Measurements from ENCODE around the gene EXOC6B. TPM values are rescaled to one million over a fixed set of nuclear protein-coding genes. Genes with fewer than 3 reads are reported as not detected.

The EXOC6B gene
- total RNA-seq, 1 donor from 2014 or later, result 37.4 TPM

DNA sequence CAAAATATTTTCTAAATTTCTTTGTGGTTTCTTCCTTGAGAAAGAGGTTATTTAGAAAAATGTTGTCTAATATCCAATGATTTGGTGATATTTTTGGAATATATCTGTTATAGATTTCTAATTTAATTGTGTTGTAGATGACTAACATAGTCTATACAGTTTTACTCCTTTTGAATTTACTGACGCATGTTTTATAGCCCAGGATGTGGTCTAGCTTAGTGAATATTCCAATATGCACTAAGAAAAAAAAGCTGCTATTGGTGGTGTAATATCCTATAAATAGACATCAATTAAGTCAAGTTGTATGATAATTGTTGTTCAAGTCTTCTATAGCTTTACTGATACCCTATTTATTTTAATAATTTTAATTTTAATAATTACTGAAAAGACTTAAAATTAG lies 437.6 kb downstream of the EXOC6B start:
- DNase-seq (ENCODE audit: low spot score), result no peak

DNA sequence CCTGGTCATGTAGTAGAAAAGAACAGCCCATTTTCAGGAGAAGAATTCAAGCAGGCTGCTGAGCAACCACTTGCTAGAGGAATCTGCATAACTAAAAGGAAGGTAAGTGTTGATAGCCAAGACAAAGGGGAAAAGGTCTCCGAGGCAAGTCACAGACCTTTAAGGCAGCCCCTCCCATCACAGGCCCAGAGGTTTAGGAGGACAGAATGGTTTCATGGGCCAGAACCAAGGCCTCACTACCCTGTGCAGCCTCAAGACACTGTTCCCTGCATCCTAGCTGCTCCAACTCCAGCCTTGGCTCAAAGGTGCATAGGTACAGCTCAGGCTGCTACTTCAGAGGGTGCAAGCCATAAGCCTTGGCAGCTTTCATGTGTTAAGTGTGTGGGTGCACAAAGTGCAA lies 439.5 kb downstream of the EXOC6B start:
- DNase-seq (ENCODE audit: low spot score), result no peak

DNA sequence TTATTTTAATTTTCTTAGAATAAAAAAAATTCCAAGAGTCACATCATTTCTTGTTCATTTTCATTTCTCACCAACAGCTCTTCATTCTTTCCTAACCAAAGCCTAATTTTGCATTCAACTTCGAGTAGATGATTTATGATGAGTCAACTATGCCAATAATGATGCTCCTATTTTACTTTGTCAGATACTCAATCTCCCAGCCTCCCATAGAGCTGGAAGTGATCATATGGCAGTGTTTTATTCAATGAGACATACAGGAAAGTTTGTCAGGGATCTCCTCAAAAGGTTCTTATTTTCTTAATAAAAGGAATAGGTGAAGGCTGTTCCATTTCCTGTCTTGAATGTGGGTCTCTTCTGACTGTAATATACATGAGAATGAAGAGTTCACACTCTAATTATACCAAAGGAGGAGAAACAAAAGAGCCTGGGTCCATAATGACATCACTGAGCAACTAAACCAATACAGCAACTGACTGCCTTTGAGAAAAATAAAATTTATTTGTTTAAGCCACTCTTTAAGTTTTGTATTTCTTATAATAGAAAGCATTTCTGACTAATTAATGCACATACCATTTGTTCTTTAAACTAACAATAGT lies 447.0 kb downstream of the EXOC6B start:
- no peak for DNase-seq (ENCODE audit: low spot score)

DNA sequence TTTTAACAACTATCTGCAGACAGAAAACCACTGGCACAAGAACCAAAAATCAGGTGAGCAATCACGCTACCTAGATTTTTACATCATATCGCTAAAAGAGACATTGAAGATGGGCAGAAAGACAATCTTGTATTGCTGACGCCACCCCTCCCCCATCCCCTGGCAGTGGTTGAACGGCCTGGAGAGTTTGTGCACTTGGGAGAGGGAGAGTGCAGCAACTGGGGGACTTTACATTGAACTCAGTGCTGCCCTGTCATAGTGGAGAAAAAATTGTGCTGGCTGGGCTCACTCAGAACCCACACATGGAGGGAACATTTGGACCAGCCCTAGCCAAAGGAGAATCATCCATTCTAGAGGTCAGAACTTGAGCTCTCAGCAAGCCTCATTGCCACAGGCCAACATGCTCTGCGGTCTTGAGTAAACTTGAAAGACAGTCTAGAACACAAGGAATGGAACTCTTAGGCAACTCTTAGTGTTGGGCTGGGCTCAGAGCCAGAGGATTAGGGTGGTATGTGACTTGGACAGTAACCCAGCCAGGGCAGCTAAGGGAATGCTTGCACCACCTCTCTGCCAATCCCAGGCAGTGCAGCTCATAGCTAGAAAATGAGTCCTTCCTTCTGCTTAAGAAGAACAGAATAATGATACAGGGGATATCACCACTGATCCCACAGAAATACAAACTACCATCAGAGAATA lies 458.2 kb downstream of the EXOC6B start:
- no peak for DNase-seq (ENCODE audit: low spot score)

DNA sequence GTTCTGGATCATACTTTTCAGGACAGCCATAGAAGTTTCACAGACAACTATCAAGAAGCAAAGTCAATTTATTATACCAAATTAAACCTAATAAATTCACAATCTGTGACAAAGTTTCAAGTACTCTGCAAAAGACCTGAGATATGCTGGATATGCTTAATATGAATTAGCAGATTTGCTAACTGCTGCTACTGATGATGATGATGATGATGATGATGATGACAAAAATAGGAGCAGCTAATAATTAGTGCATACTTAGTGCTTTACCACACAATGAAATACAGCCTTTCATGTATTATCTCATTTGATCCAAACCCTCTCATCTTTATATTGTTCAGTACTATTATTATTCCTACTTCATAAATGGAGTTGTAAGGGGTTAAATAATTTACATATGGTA lies 462.4 kb downstream of the EXOC6B start:
- DNase-seq (ENCODE audit: low spot score), result no peak

DNA sequence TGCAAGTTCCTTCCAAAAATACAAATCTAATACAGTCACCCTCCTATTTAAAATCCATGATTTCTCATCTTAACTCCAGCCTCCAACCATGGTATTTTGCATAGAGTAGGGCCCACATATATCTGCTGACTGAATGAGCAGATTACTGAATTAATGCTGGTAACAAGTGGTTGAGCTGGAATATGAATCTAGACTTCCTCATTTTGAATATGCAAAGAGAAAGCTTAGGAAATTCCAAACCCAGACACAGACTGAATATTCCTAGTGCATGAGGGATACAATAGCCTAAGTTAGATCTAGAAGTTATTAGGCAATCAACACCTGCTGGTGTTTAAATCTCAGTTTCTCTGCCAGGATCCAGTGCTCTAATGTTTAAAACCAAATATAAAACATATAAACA lies 463.1 kb downstream of the EXOC6B start:
- no peak for DNase-seq (ENCODE audit: low spot score)

DNA sequence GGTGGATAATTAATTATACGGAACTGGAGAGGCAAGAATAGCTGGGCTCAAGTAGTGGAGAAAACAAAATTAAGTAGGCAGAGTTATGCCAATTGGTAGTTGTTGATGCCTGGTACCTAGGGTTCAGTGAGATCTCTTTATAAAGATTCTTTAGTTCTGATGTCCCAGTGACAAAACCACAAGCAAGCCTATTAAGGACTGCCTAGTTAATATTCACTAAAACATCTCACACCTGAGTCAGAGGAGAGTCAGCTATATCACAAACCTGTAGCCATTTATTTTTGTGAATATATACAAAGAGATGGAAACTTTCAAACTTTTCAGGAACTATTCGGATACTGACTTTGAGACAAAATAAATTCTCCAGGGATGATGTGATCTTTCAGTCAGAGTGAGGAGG lies 464.3 kb downstream of the EXOC6B start:
- DNase-seq (ENCODE audit: low spot score), result no peak

DNA sequence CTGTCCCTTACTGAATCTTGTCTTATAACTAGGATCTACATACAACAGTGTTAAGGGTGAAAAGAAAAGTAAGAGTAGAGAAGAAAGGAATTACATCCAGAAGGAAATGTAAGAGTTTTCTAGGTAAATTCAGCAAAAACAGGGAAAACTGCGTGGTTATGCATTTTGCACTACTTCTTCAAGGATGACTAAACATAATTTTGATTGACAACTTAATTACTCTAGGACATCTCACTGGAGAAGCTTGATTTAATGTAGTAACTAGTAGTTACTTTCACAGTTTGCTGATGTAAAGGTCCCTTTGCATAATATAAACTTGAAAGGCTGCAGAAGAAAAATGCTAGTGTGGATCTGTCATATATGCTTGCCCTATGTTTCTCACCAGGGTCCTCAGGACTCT lies 464.8 kb downstream of the EXOC6B start:
- no peak for DNase-seq (ENCODE audit: low spot score)

DNA sequence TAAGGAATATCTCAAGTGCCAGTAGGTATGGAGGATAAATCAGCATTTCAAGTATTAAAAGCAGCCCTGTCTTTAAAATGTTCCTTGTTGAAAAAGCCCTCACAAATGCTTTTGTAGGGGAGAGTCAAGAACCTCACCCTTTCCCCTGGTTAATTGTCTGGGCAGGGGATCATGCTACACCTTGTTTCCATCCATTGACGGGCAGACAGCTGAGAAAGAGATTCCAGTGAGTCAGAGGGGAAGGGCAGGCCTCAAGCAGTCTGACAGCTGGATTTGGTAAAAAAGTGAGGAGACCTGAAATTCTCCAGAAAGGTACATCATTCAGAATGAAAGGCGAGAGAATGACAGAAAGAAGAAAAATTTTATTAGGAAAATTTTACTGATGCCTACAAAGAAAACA lies 475.0 kb downstream of the EXOC6B start:
- DNase-seq (ENCODE audit: low spot score), result no peak

DNA sequence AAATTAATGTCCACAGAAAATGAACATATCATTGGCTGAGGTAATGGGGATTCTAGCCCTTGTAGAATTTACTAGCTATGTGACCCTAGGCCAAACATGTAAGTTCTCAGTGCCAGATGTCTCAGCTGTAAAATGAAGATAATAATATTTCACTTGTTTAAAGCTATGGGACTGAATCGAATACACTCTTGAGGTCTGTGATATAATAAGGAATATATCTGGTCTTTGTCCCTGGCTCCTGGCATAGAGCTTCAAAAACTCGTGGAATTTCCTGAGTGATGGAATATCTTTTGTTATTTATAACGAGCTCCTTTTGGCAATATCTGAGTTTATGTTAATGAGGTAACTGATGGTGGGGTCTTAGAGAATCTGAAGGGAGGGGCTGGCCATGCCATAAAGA lies 476.8 kb downstream of the EXOC6B start:
- DNase-seq (ENCODE audit: low spot score), result no peak

DNA sequence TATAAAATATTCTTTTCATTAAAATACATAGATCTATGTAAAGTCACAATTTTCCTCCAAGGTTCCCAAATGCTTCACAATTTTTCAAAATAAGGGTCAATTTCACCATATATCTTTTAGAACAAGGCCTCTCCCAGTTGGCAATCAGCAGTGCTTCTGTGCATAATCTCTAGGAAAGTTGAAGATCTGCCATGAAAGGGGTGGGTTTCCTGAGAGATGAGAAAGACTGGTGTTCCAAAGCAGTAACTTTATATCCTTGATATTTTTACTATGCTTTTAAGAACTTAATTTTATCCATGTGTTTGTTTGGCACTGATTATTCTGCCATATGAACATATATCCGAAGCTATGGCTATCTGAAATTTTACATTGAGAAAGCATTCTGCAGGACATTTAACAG lies 478.8 kb downstream of the EXOC6B start:
- DNase-seq (ENCODE audit: low spot score), result no peak

DNA sequence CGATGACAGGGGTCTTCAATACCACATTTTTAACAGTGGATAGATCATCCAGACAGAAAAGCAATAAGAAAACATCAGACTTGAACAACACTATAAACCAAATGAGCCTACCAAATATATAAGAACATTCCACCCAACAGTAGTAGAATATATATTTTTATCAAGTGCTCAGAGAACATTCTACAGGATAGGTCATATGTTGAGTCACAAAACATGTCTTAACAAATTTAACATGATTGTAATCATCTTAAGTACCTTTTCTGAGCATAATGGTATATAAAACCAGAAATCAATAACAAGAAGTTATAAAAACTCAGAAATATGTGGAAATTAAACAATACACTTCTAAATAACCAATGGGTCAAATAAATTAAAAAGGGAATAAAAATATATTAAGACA lies 484.2 kb downstream of the EXOC6B start:
- DNase-seq (ENCODE audit: low spot score), result no peak

DNA sequence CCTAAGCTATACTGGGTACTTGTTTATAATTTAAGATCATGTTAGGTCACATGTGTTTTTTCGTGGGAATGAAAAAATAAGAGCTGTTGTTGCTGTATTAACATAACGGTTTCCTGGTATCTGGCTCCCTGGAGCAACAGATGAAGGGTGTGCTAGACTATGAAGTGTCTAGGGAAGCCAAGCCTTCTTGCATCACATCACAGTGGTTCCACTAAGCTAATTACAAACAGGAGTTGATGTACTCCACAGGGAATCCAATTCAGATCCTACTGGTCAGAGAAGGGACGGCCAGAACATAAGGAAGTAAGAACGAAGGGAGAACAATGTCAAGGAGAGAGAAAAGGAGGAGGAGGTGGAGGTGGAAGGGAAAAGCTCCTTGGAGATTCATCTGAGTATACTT lies 485.2 kb downstream of the EXOC6B start:
- DNase-seq (ENCODE audit: low spot score), result no peak

DNA sequence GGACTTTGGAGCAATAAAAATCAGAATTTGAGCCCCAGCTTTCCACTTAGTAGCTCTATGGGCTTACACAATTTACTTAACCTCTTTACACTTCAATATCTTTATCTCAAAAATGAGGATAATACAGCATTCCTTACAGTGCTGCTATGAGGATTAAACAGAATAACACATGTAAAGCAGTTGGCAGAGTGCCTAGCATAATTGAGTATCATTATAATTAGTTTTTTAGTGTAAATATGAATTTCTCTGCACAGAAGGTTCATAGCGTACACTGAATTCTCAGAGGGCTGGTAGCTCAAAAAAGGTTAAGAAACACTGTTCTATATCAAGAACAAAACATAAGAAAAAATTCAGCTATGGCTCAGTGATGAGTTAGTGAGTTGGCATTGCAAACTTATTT lies 487.8 kb downstream of the EXOC6B start:
- DNase-seq (ENCODE audit: low spot score), result no peak

DNA sequence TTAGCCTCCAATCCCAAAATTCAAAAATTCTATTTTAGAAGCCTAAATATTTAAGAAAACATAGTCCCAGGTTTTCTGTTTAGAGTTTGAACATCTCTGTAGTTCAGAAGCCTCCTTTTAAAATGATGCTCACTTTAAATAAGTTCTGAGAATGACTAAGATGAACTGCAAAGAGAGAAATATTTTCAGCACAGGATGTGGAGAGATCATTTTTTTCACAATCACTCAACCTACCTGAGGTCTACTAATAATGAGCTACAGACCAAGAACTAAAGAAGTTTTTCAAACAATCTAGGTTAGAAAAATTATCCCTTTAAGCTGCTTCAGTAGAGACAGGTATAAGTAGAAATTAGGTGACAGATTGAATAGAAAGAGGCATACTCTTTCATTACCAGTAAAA lies 493.1 kb downstream of the EXOC6B start:
- DNase-seq (ENCODE audit: low spot score), result no peak

DNA sequence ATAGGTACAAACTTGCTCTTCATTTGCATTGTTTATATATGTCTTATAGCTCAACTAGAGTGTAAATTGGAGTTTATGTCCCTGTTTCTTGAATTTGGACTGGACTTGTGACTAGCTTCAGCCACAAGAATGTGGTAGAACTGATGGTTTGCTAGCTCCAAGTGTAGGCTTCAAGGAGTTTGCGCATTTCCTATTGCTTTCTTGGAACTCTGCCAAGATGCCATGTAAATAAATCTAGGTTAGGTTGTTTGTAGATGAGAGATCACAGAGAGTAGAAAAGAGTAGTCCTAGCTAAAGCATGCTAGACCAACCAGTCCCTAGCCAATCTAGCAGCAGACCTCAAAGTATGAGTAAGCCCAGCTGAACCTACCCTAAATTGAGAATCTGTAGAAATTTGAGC lies 495.2 kb downstream of the EXOC6B start:
- no peak for DNase-seq (ENCODE audit: low spot score)

DNA sequence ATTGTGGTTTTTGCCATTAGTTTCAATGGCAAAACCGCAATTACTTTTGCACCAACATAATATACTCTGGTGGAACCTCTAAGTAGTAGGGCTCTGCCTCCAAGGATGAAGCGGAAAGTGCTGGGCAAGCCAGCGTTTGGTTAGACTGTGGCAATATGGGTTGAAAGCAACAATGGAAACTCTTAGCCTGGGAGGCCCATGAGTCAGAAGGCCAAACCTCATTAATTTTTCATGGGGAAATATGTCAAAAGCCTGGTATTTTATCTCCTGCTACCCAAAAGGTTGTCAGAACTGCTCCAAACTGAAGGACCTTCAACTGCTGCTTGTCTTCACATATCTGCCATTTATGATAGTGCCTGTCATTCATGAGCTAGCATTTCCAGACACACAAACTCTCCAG lies 499.1 kb downstream of the EXOC6B start:
- no peak for DNase-seq (ENCODE audit: low spot score)

DNA sequence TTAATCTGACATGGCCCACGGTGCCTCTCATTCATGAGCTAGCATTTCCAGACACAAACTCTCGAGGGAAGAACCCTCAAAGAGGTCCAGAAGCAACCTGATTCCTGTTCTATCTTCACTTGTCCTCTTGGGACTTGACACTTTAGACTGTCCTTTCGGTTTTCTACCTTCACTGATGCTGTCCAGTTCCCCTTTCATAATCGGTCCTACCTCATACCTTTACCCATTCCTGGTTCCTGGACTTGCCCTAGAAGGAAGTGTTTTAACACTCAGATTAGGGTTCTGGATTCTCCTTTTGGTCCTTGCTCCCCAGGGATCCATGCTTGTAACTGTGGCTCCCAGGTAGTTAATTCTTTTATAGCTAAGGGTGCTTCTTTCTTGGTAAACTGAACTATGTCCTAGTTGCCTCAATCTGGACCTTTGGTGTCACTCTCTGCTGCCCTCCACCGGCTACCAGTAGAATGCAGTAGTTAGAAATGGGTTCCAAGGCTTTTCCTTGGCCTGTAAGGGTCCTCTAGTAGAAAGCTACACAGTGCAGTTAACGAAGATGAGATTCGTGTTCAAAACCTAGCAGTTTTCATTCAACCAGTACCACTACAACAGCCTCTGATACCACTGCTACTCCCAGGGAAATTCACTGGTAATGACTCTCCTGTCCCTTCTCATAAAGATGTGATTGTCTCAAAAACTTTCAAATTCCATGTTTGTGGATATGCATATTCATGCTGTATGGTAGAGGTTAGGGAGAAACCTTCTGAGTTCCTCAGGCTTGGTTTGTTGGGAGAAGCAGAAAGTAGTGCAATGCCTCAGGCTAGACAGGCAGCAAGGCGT lies 500.0 kb downstream of the EXOC6B start:
- no peak for DNase-seq (ENCODE audit: low spot score)

DNA sequence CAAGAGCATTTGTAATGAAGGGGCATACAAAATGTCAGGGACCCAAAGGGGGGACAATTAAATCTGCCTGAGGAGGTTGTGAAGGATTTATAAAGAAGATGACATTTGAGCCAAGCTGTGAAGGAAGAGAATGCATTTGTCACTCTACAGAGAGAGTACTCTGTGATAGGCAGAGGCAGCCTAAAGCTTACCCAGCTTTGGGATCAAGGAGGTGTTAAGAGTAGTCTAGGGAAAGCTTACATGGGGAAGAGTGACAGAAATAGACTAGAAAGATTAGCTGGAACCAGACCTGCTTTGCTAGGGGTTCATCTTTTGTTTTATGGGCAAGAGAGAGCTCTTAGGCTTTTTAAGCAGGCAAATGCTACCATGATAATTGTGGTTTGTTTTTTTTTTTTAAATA lies 509.1 kb downstream of the EXOC6B start:
- DNase-seq (ENCODE audit: low spot score), result no peak

DNA sequence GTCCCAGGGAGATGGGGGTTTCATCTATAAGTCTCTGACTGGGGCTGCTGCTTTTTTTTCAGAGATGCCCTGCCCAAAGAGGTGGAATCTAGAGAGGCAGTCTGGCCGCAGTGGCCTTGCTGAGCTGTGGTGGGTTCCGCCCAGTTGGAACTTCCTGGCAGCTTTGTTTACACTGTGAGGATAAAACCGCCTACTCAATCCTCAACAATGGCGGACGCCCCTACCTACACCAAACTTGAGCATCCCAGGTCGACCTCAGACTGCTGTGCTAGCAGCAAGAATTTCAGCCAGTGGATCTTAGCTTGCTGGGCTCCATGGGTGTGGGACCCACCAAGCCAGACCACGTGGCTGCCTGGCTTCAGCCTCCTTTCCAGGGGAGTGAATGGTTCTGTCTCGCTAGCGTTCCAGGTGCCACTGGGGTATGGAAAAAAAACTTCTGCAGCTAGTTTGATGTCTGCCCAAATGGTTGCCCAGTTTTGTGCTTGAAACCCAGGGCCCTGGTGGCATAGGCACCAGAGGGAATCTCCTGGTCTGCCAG lies 525.6 kb downstream of the EXOC6B start:
- DNase-seq (ENCODE audit: low spot score), result no peak

DNA sequence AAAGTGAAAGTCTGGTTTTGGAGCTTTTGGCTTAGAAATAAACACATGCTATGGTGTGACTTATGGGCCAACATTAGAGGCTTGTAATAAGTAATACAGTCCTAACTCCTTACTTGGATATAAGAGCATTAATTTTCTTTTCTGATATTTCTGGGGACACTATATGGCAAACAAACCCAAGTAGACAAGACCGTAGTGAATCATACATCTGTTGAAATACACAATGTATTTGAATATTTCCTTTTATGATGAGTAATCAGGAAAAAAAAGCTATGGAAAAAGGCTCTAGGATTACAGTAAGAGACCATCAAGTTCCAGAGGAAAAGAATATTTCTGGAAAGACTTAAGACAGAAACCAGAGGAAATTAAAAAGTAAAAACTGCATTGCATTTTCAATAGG lies 532.2 kb downstream of the EXOC6B start:
- no peak for DNase-seq (ENCODE audit: low spot score)

DNA sequence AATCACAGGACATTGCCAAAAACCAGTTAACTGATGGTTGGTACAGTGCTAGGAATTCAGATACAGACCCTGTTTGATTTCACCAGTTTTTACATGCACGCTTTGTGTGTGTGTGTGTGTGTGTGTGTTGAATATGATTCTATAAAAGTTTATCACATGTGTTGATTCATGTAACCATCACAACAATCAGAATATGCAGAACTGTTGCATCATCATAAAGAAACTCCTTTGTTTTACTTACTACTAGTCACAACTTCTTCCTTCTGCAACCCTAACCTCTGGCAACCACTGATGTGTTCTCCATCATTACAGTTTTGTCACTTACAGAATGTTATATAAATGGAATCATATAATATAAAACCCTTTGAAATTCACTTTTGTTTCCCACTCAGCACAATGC lies 533.4 kb downstream of the EXOC6B start:
- no peak for DNase-seq (ENCODE audit: low spot score)
